SK-N-MC (cell line): ENCODE data around the gene ELOA.
"Not testable (repeated sequence)": the region's sequence is repeated elsewhere in the genome, so short reads cannot be mapped to it uniquely, and the experiment has no call there.

ENCODE experiments used
- DNase-seq: peaks from one replicate; pipeline ENCODE4 v3.0.0-alpha.2; 2011; ENCODE audit warnings: low read depth, low spot score
- H3K27ac ChIP-seq: fragments of 200-600 bp; sonication (generic); 2 replicates; pipeline ENCODE4 v1.5.1; 2016; ENCODE audit warnings: mixed run types
- H3K36me3 ChIP-seq: fragments of 200-600 bp; sonication (generic); 2 replicates; pipeline ENCODE4 v1.6.1; 2017; ENCODE audit warnings: antibody characterized with exemption, low read length, mixed read lengths; ENCODE audit not compliant: insufficient read depth
- H3K4me3 ChIP-seq: fragments of 200-600 bp; sonication (generic); 2 replicates; pipeline ENCODE4 v1.5.1; 2016
- H3K9ac ChIP-seq: fragments of 200-600 bp; sonication (generic); 2 replicates; pipeline ENCODE4 v1.8.0; 2017; ENCODE audit warnings: mixed run types, mixed read lengths; ENCODE audit not compliant: insufficient read length
- H3K9me3 ChIP-seq: fragments of 200-600 bp; sonication (generic); 2 replicates; pipeline ENCODE4 v1.6.1; 2017; ENCODE audit warnings: low read depth, mild to moderate bottlenecking, antibody characterized with exemption, low read length, moderate library complexity, mixed read lengths
- EZH2 ChIP-seq: fragments of 200-600 bp; sonication (generic); IDR thresholded peaks from one replicate; pipeline ENCODE4 v1.6.1; 2017; ENCODE audit warnings: antibody characterized with exemption
- FOXP2 ChIP-seq: optimal IDR thresholded peaks from 2 replicates; pipeline ENCODE3; 2011; ENCODE audit warnings: mild to moderate bottlenecking, moderate library complexity; ENCODE audit not compliant: insufficient read depth; ENCODE audit errors: extremely low read length, control extremely low read depth
- POLR2AphosphoS5 ChIP-seq: IDR thresholded peaks from 2 replicates; pipeline ENCODE4 v1.6.1; 2012; ENCODE audit warnings: mild to moderate bottlenecking, low read depth, low read length, borderline replicate concordance

The ELOA gene

DNA sequence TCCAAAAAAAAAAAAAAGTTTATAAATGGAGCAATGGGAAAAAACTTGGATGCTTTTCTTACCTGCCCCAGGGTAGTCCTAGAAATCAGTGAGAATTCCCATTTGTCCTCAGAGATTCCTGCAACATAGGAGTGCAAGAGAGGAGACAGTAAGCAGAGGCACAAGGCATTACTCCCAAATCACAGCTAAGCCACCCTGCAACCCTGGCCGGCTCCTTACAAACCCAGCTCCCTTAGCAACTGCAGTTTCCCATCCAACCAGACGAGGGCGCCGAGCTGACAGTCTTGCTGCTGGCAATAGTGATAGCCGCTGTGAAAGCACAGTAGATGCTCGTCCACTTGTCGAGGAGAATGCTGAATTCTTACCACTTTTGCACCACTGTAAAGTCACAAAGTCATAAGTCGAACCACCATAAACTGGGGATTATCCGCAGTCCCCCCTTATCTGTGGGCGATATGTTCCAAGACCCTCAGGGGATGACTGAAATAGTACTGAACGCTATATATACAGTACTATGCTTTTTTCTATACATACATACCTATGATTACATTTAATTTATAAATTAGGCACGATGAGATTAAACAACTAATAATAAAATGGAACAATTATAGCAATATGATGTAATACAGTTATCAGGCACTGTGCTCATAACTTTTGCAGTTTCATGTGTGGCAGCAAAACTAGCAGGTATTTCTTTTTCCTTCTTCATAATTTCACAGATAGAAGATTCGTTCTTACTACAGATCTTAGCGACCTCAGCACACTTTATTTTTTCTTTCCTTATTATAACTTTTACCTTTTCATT is 29.0 kb downstream of the ELOA start:
- Histone ChIP-seq H3K4me3 (peak overlapping the region; percentile 58), H3K27ac (no peak overlapping the region), H3K36me3 (no peaks in the 10 kb centered on the region), H3K9me3 (no peaks in the 10 kb centered on the region), H3K9ac (no peak overlapping the region)
- peak; percentile 64 for DNase-seq
- TF ChIP-seq POLR2AphosphoS5 (no peak), FOXP2 (peak; percentile 48)

DNA sequence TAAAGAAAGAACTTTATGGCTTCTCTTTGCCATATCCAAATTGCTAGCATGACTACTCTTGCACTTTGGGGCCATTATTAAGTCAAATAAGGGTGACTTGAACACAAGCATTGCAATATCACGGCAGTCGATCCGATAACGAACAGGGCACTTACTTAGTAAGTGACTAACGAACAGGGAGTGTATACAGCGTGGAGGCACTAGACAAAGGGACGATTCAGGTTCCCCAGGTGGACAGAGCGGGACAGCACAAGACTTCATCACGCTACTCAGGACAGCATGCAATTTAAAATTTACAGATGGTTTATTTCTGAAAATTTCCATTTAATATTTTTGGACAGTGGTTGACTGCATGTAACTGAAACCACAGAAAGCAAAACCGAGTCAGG is 29.6 kb downstream of the ELOA start:
- no peak overlapping the region for H3K4me3 ChIP-seq
- TF ChIP-seq POLR2AphosphoS5 (no peak), EZH2 (no peak), FOXP2 (no peak)
- H3K9me3 ChIP-seq: no peaks in the 10 kb centered on the region
- H3K9ac ChIP-seq: peak overlapping the region; percentile 12
- H3K27ac ChIP-seq: no peak overlapping the region
- DNase-seq: no peak
- H3K36me3 ChIP-seq: no peaks in the 10 kb centered on the region

DNA sequence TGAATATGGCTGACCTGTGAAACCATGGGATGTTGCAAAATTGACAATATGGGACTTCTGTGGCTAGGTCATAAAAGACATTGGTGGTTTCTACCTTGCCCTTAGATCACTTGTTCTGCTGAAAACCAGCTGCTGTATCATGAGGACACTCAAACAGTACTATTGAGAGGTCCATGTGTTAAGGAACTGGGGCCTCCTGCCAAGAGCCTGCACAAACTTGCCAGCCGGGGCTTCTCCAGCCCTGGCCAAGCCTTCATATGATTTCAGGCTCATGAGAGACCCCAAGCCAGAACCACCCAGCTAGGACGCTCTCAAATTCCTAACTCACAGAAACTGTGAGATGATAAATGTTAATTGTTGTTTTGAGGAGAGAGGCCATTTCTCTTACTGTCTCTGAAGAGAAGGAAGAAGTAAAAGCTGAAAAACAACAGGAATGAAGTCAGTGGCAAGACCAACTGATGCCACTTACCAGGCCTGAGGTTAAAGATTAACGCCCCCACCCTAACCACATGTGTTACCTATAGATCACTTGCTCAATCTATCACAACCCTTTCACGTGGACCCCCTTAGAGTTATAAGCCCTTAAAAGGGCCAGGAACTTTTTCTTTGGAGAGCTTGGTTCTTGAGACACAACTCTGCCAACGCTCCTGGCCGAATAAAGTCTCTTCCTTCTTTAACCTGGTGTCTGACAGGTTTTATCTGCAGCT is 31.1 kb downstream of the ELOA start:
- Histone ChIP-seq H3K9ac (no peak overlapping the region), H3K9me3 (no peaks in the 10 kb centered on the region), H3K27ac (no peak overlapping the region), H3K4me3 (no peak overlapping the region), H3K36me3 (peaks cover under 1% of the 10 kb centered on the region)
- TF ChIP-seq FOXP2 (no peak), POLR2AphosphoS5 (no peak), EZH2 (no peak)
- no peak for DNase-seq

DNA sequence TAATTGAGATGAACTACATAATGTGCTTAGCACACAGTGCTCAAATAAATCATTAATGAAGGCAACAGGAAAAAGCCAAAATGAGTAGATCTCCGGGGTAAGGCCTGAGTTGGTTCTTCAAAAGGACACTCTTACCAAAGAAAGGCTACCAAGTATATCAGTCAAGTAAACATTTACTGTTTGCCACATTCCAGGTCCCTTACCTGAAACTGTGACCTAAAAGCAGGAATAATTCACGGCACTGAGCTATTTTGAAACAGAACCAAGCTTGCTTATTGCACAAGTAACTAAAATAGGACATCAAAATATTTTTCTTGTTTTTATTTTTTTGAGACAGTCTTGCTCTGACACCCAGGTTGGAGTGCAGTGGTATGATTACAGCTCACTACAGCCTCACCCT is 32.9 kb downstream of the ELOA start:
- Histone ChIP-seq H3K36me3 (peaks cover 17% of the 10 kb centered on the region), H3K4me3 (no peak overlapping the region), H3K9ac (no peak overlapping the region), H3K9me3 (no peaks in the 10 kb centered on the region), H3K27ac (no peak overlapping the region)
- DNase-seq: no peak
- TF ChIP-seq FOXP2 (no peak), POLR2AphosphoS5 (no peak), EZH2 (no peak)

DNA sequence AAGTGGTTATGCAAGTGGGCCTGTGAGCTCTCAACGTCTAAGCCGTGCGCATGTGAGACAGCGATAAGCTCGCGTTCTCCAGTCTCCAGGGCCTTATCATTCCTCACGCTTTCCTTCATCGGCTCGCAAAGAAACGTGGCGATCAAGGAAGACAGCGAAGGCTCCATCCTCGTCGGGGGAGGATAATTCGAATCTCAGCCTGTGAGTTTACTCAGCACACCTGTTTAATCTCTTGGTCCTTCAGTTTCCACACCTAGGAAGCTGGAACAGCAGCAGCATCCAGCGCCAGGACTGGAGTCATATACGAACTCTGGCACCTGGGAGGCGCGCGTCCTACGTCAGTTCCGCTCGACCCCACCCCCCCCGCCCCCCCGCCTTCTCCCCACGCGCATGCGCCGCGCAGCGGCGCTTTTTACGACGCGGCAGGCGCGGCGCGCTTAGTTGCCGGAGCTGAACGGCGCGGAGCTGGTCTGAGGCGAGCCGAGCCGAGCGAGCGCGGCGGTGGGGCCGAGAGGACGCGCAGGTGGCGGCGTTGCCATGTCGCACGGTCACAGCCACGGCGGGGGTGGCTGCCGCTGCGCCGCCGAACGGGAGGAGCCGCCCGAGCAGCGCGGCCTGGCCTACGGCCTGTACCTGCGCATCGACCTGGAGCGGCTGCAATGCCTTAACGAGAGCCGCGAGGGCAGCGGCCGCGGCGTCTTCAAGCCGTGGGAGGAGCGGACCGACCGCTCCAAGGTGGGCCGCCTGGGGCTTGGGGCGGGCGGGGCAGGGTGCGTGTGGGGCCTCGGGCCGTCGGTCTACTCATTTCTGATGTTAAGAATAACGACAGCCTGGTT is 34.9 kb downstream of the ELOA start, which contains the start of gene PITHD1:
TSS of gene PITHD1 (plus strand) at position 440 of the 836 bp plus-strand sequence. CDS start at position 538, 98 bp downstream.
- DNase-seq: no peak
- H3K9ac ChIP-seq: peak within 1 kb of the TSS; percentile 94
- peak within 1 kb of the TSS; percentile 100 for H3K4me3 ChIP-seq
- TF ChIP-seq EZH2: no peak
- TF ChIP-seq POLR2AphosphoS5: peak; percentile 94
- peak; percentile 32 for TF ChIP-seq FOXP2
- peak within 1 kb of the TSS; percentile 82 for H3K27ac ChIP-seq
- H3K36me3 ChIP-seq: peaks cover 32% of the 10 kb centered on the region
- no peaks in the 10 kb centered on the region for H3K9me3 ChIP-seq

DNA sequence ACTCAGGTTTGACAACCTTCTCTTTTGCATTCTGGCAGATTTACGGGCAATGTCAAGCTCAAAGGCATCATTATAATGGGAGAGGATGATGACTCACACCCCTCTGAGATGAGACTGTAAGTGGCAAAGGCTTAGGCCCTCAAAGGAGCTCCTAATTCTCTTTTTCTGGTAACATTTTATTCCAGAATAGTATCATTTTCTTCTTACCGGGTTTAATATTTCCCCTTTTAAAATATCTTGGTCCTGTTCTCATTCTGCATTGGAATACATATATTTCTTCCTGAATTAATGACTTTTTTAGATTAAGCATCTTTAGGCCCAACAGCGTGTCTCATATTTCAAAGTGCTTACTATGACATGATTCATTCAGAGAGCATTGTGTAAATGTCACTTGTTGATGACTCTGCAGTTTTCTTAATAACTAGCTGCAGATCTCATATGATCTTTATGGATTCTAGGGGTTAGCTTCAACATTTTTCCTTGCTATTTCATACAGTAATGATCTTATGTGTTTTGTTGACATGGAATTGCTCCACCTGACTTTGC is 36.6 kb downstream of the ELOA start:
- peak overlapping the region; percentile 90 for H3K9ac ChIP-seq
- TF ChIP-seq EZH2 (no peak), POLR2AphosphoS5 (no peak), FOXP2 (no peak)
- no peak for DNase-seq
- H3K27ac ChIP-seq: peak overlapping the region; percentile 42; the same call in 1 of the 2 replicates
- peak overlapping the region; percentile 100 for H3K4me3 ChIP-seq
- no peaks in the 10 kb centered on the region for H3K9me3 ChIP-seq
- peaks cover 46% of the 10 kb centered on the region for H3K36me3 ChIP-seq

DNA sequence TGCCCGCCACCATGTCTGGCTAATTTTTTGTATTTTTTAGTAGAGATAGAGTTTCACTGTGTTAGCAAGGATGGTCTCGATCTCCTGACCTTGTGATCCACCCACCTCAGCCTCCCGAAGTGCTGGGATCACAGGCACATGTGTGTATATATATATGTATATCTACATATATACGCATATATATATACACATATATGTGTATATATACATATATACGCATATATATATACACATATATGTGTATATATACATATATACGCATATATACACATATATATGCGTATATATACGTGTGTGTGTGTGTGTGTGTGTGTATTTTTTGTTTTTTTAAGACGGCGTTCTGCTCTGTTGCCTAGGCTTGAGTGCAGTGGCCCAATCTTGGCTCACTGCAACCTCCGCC is 39.9 kb downstream of the ELOA start:
- not testable (repeated sequence) for H3K9ac ChIP-seq, H3K9me3 ChIP-seq, H3K4me3 ChIP-seq, H3K27ac ChIP-seq, DNase-seq
- peaks cover 77% of the 10 kb centered on the region for H3K36me3 ChIP-seq

DNA sequence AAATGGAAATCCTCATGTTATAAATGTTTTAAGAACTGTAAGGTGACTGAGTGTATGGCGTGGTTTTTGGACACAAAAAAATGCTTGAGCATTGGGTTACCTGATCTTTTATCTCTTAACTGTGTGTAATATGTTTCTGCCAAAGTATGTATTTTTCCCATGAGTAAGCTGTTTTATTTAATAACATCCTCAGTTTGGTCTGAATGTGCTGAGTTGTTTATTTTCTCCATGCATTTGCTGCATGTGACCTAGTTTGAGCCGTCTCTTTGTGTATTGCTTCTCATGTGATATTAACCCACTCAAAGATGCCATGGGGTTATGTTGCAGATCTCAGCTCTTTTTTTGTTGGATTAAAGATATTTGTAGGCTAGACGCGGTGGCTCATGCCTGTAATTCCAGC is 41.6 kb downstream of the ELOA start:
- TF ChIP-seq EZH2 (no peak), FOXP2 (no peak), POLR2AphosphoS5 (no peak)
- Histone ChIP-seq H3K27ac (peak overlapping the region; percentile 91), H3K9me3 (no peaks in the 10 kb centered on the region), H3K4me3 (0 out of 2 replicates have a peak overlapping the region, but pooled peaks have one; percentile 5), H3K9ac (peak overlapping the region; percentile 73), H3K36me3 (peaks cover 73% of the 10 kb centered on the region)
- DNase-seq: no peak
